GM23338 (cell line): ENCODE results near the gene SYT11. TPM values are rescaled to one million over a fixed set of nuclear protein-coding genes. Genes with fewer than 3 reads are reported as not detected.

Source experiments
- ATAC-seq: fragments of 200-7000 bp; cut with Tn5 transposase; 3 replicates; pipeline ENCODE4 v1.9.1; 2020
- DNase-seq: peaks from one replicate; pipeline ENCODE4 v3.0.0-alpha.2; 2015; ENCODE audit warnings: low spot score
- H2AFZ ChIP-seq: fragments of 200-600 bp; sonication (generic); 2 replicates; pipeline ENCODE4 v1.8.0; 2016; ENCODE audit warnings: antibody characterized with exemption, mild to moderate bottlenecking, moderate library complexity
- H3F3A ChIP-seq: fragments of 200-600 bp; sonication (generic); replicated peaks from 2 replicates; pipeline ENCODE4 v1.8.0; 2017; ENCODE audit warnings: antibody characterized with exemption, mixed run types, low read depth
- H3K27ac ChIP-seq: fragments of 200-600 bp; sonication (generic); 2 replicates; pipeline ENCODE4 v1.6.1; 2016; ENCODE audit warnings: low read depth
- H3K27me3 ChIP-seq: fragments of 200-600 bp; sonication (generic); 2 replicates; pipeline ENCODE4 v1.8.0; 2016; ENCODE audit warnings: mild to moderate bottlenecking, mixed run types, moderate library complexity; ENCODE audit not compliant: insufficient read depth
- H3K36me3 ChIP-seq: fragments of 200-600 bp; sonication (generic); 2 replicates; pipeline ENCODE4 v1.8.0; 2016; ENCODE audit warnings: mild to moderate bottlenecking; ENCODE audit not compliant: insufficient read depth
- H3K4me1 ChIP-seq: fragments of 200-600 bp; sonication (generic); 2 replicates; pipeline ENCODE4 v1.8.0; 2016; ENCODE audit warnings: mild to moderate bottlenecking, moderate library complexity; ENCODE audit not compliant: insufficient read depth
- H3K4me2 ChIP-seq: fragments of 200-600 bp; sonication (generic); 2 replicates; pipeline ENCODE4 v1.7.1; 2017; ENCODE audit warnings: mixed run types
- H3K4me3 ChIP-seq: fragments of 200-600 bp; sonication (generic); 2 replicates; pipeline ENCODE4 v1.6.1; 2016; ENCODE audit warnings: mixed run types
- H3K79me2 ChIP-seq: fragments of 200-600 bp; sonication (generic); replicated peaks from 2 replicates; pipeline ENCODE4 v1.8.0; 2017; ENCODE audit warnings: mild to moderate bottlenecking; ENCODE audit not compliant: insufficient read depth
- H3K9me2 ChIP-seq: fragments of 200-600 bp; sonication (generic); 2 replicates; pipeline ENCODE4 v1.8.0; 2017; ENCODE audit not compliant: insufficient read depth
- H4K20me1 ChIP-seq: fragments of 200-600 bp; sonication (generic); replicated peaks from 2 replicates; pipeline ENCODE4 v1.8.0; 2017; ENCODE audit warnings: mild to moderate bottlenecking; ENCODE audit not compliant: insufficient read depth
- H3K27ac Mint-ChIP-seq: 2 replicates; pipeline ENCODE4 v1.8.0; 2020; ENCODE audit warnings: inconsistent platforms, mild to moderate bottlenecking, moderate library complexity, mixed read lengths
- H3K27me3 Mint-ChIP-seq: 3 replicates; pipeline ENCODE4 v1.8.0; 2022; ENCODE audit warnings: low read depth, mild to moderate bottlenecking, moderate library complexity, mixed read lengths, inconsistent platforms; ENCODE audit not compliant: insufficient read depth, poor library complexity
- H3K36me3 Mint-ChIP-seq: 3 replicates; pipeline ENCODE4 v1.8.0; 2021; ENCODE audit warnings: low read depth, mild to moderate bottlenecking, inconsistent platforms, moderate library complexity, mixed read lengths
- H3K4me1 Mint-ChIP-seq: 3 replicates; pipeline ENCODE4 v1.8.0; 2020; ENCODE audit warnings: mild to moderate bottlenecking, inconsistent platforms, mixed read lengths
- H3K4me3 Mint-ChIP-seq: 3 replicates; pipeline ENCODE4 v1.8.0; 2021; ENCODE audit warnings: moderate library complexity, mild to moderate bottlenecking, inconsistent platforms, mixed read lengths
- H3K9me3 Mint-ChIP-seq: 3 replicates; pipeline ENCODE4 v1.8.0; 2020; ENCODE audit warnings: moderate library complexity, mild to moderate bottlenecking, inconsistent platforms, mixed read lengths
- CREB1 ChIP-seq: fragments of 250-450 bp; sonication (Bioruptor Pico); IDR thresholded peaks from 2 replicates; pipeline ENCODE4 v1.5.0; 2020; ENCODE audit warnings: low read depth, mild to moderate bottlenecking, moderate library complexity
- EZH2 ChIP-seq: fragments of 200-600 bp; sonication (generic); IDR thresholded peaks from one replicate; pipeline ENCODE4 v1.8.0; 2017; ENCODE audit warnings: antibody characterized with exemption, mild to moderate bottlenecking, low read depth; ENCODE audit not compliant: unreplicated experiment
- EZH2phosphoT487 ChIP-seq: fragments of 200-600 bp; sonication (generic); IDR thresholded peaks from one replicate; pipeline ENCODE4 v1.8.1; 2018; ENCODE audit warnings: antibody characterized with exemption; ENCODE audit not compliant: unreplicated experiment
- JUNB ChIP-seq: IDR thresholded peaks from one replicate; pipeline ENCODE4 v1.6.1; 2016; ENCODE audit warnings: antibody characterized with exemption; ENCODE audit not compliant: unreplicated experiment
- NANOG ChIP-seq: IDR thresholded peaks from 2 replicates; pipeline ENCODE4 v1.6.1; 2016; ENCODE audit warnings: antibody characterized with exemption, borderline replicate concordance
- POLR2AphosphoS5 ChIP-seq: IDR thresholded peaks from 2 replicates; pipeline ENCODE4 v1.6.1; 2016; ENCODE audit warnings: antibody characterized with exemption, low read depth
- STAT1 ChIP-seq: IDR thresholded peaks from one replicate; pipeline ENCODE4 v1.6.1; 2016; ENCODE audit warnings: antibody characterized with exemption; ENCODE audit not compliant: unreplicated experiment
- ZNF114 ChIP-seq: fragments of 250-450 bp; sonication (Bioruptor Pico); IDR thresholded peaks from 2 replicates; pipeline ENCODE4 v1.5.0; 2020; ENCODE audit warnings: mild to moderate bottlenecking, moderate library complexity
- ZNF331 ChIP-seq: fragments of 250-450 bp; sonication (Bioruptor Pico); IDR thresholded peaks from 2 replicates; pipeline ENCODE4 v1.5.0; 2020; ENCODE audit warnings: low read depth, mild to moderate bottlenecking, moderate library complexity
- polyA plus RNA-seq: library from polyadenylated mRNA; unstranded; fragments of >200 nt; fragmentation: Nextera tagmentation; extraction: Ambion mirVana; gene quantifications from 2 replicates; pipeline ENCODE4 v1.2.1, GENCODE V29; 2016
- total RNA-seq: library from RNA; depleted of rRNA; stranded (reverse); fragments of >200 nt; shearing (Covaris generic); gene quantifications from 2 replicates; pipeline ENCODE4 v1.2.3, GENCODE V29; 2014
- TF ChIP-seq, protein P1 (sequence below), 2 experiments: fragments of 200-600 bp in 1 of 2; sonication (generic) in 1 of 2; conservative IDR thresholded peaks; 2 replicates each; pipeline versions ENCODE4 v1.5.1 to v1.6.1; 2016 to 2017; ENCODE audit warnings: antibody characterized with exemption in 2 of 2, low read depth in 2 of 2, mild to moderate bottlenecking in 2 of 2, moderate library complexity in 1 of 2
- TF ChIP-seq, protein P2 (sequence below): IDR thresholded peaks from 2 replicates; pipeline ENCODE4 v1.6.1; 2016; ENCODE audit warnings: antibody characterized with exemption
- TF ChIP-seq, protein P3 (sequence below): IDR thresholded peaks from one replicate; pipeline ENCODE4 v1.6.1; 2018; ENCODE audit warnings: antibody characterized with exemption; ENCODE audit not compliant: unreplicated experiment

SYT11 gene
- total and polyA plus RNA-seq, 2 experiments from 2014 or later = 3.9 to 15.9 TPM

DNA sequence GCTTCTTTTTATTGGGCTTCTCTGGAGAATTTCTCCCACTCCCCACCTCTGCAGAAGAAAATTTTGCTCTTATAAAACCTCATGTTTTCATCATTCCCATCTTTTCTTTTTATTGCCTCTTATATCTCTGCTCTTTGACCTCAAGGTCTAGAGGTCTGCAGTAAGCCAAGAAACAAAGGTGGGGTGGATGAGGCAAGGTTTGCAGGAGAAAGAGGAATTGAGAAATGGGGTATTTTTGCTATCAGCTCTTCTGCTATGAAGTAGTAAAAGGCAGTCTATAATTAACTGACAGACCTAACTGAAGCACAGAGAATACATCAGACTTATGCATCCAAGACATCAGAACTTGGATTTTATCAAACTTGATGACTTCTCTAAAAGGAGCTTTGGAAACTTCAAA lies 22.9 kb downstream of the SYT11 start (continued):
- TF ChIP-seq, protein P1, sequence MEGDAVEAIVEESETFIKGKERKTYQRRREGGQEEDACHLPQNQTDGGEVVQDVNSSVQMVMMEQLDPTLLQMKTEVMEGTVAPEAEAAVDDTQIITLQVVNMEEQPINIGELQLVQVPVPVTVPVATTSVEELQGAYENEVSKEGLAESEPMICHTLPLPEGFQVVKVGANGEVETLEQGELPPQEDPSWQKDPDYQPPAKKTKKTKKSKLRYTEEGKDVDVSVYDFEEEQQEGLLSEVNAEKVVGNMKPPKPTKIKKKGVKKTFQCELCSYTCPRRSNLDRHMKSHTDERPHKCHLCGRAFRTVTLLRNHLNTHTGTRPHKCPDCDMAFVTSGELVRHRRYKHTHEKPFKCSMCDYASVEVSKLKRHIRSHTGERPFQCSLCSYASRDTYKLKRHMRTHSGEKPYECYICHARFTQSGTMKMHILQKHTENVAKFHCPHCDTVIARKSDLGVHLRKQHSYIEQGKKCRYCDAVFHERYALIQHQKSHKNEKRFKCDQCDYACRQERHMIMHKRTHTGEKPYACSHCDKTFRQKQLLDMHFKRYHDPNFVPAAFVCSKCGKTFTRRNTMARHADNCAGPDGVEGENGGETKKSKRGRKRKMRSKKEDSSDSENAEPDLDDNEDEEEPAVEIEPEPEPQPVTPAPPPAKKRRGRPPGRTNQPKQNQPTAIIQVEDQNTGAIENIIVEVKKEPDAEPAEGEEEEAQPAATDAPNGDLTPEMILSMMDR (conservative IDR thresholded peaks at IDR 0.05; ENCODE audit: low read depth in 2 of 2) = no peak
- no peak for TF ChIP-seq ZNF331 (CRISPR knock-in tag)
- TF ChIP-seq ZNF114 (CRISPR knock-in tag) = no peak
- TF ChIP-seq EZH2 = no peak
- no peak for TF ChIP-seq JUNB
- TF ChIP-seq POLR2AphosphoS5 = no peak
- TF ChIP-seq, protein P2, sequence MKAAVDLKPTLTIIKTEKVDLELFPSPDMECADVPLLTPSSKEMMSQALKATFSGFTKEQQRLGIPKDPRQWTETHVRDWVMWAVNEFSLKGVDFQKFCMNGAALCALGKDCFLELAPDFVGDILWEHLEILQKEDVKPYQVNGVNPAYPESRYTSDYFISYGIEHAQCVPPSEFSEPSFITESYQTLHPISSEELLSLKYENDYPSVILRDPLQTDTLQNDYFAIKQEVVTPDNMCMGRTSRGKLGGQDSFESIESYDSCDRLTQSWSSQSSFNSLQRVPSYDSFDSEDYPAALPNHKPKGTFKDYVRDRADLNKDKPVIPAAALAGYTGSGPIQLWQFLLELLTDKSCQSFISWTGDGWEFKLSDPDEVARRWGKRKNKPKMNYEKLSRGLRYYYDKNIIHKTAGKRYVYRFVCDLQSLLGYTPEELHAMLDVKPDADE = no peak
- TF ChIP-seq CREB1 (CRISPR knock-in tag) = no peak
- TF ChIP-seq EZH2phosphoT487 = no peak
- TF ChIP-seq NANOG = no peak
- TF ChIP-seq, protein P3, sequence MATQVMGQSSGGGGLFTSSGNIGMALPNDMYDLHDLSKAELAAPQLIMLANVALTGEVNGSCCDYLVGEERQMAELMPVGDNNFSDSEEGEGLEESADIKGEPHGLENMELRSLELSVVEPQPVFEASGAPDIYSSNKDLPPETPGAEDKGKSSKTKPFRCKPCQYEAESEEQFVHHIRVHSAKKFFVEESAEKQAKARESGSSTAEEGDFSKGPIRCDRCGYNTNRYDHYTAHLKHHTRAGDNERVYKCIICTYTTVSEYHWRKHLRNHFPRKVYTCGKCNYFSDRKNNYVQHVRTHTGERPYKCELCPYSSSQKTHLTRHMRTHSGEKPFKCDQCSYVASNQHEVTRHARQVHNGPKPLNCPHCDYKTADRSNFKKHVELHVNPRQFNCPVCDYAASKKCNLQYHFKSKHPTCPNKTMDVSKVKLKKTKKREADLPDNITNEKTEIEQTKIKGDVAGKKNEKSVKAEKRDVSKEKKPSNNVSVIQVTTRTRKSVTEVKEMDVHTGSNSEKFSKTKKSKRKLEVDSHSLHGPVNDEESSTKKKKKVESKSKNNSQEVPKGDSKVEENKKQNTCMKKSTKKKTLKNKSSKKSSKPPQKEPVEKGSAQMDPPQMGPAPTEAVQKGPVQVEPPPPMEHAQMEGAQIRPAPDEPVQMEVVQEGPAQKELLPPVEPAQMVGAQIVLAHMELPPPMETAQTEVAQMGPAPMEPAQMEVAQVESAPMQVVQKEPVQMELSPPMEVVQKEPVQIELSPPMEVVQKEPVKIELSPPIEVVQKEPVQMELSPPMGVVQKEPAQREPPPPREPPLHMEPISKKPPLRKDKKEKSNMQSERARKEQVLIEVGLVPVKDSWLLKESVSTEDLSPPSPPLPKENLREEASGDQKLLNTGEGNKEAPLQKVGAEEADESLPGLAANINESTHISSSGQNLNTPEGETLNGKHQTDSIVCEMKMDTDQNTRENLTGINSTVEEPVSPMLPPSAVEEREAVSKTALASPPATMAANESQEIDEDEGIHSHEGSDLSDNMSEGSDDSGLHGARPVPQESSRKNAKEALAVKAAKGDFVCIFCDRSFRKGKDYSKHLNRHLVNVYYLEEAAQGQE = no peak

DNA sequence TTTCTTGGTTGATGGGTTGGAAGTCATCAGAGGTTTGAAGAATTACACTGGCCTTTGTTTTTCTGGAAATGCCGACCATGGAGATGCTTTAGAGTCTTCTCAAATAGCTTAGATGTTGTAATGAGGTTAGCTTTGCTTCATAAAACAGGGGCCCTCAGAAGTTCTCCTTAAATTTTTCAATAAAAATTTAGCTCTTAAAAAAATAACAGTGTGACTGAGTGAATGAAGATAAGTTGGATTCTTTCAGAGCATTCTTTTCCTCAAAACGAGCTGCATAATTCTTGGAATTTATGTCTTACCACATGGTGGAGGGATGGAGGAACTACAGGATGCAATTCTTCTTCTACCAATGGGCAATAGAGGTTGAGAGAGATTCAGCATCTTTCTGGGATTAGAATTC lies 23.4 kb downstream of the SYT11 start:
- Histone ChIP-seq H3F3A (no peaks in the 10 kb centered on the region), H3K4me3 (no peak overlapping the region), H3K36me3 (no peaks in the 10 kb centered on the region; the same call in 1 of the 2 replicates), H3K9me2 (no peaks in the 10 kb centered on the region), H3K27ac (no peak overlapping the region), H4K20me1 (no peaks in the 10 kb centered on the region), H3K4me2 (no peak overlapping the region), H3K4me1 (0 out of 2 replicates have a peak, but pooled peaks cover 3% of the 10 kb centered on the region), H2AFZ (no peak overlapping the region), H3K79me2 (no peaks in the 10 kb centered on the region), H3K27me3 (no peaks in the 10 kb centered on the region)
- Mint-ChIP-seq H3K4me1 (peaks cover 8% of the 10 kb centered on the region), H3K36me3 (no peaks in the 10 kb centered on the region), H3K27me3 (peaks cover 6% of the 10 kb centered on the region), H3K4me3 (no peak overlapping the region), H3K9me3 (no peaks in the 10 kb centered on the region), H3K27ac (no peak overlapping the region)
- TF ChIP-seq, protein P2 = no peak
- no peak for TF ChIP-seq ZNF114 (CRISPR knock-in tag)
- TF ChIP-seq STAT1 = no peak
- no peak for TF ChIP-seq EZH2
- TF ChIP-seq JUNB = no peak
- no peak for TF ChIP-seq NANOG
- no peak for ATAC-seq
- DNase-seq = no peak
